ENCODE results near the gene TESK2. TPM values are rescaled to one million over a fixed set of nuclear protein-coding genes. Genes with fewer than 3 reads are reported as not detected.

The TESK2 gene
- total RNA-seq, 1 experiment from 2014 or later, result 5.0 TPM

GRCh38 chr1:45329445-45329844, 161.5 kb downstream of the TESK2 start:
- no TSS peak for BruUV-seq (replicated peaks)
- CTCF ChIA-PET, result no interaction called here
- Histone ChIP-seq H3K9me3 (ENCODE audit: control insufficient read depth in 1 of 2, insufficient read depth in 1 of 2, low read depth in 1 of 2, low read length in 2 of 2) (no peaks in the 10 kb centered on the region), H3K9me2 (ENCODE audit: insufficient read depth) (no peaks in the 10 kb centered on the region), H3K79me2 (ENCODE audit: insufficient read depth, low read length) (no peaks in the 10 kb centered on the region), H3K4me2 (ENCODE audit: low read length) (no peak overlapping the region), H3K4me1 (ENCODE audit: control insufficient read depth in 1 of 2, insufficient read depth in 2 of 2, low read length in 2 of 2) (peaks cover 0 to 7% of the 10 kb centered on the region in 2 experiments; a peak in 2 of 4 replicates), H3K9ac (ENCODE audit: low read length) (no peak overlapping the region), H4K20me1 (ENCODE audit: insufficient read depth) (no peaks in the 10 kb centered on the region), H3K27ac (ENCODE audit: low read depth, low read length) (no peak overlapping the region), H3K36me3 (ENCODE audit: control insufficient read depth in 1 of 2, insufficient read depth in 2 of 2, low read length in 2 of 2) (peaks cover 0 to 5% of the 10 kb centered on the region in 2 experiments; a peak in 1 of 4 replicates), H3K27me3 (ENCODE audit: insufficient read depth, low read length) (no peaks in the 10 kb centered on the region), H3K4me3 (replicated peaks in 1 of 2; ENCODE audit: low read depth in 1 of 2, low read length in 2 of 2) (no peak overlapping the region), H2AFZ (ENCODE audit: low read depth, low read length, poor library complexity, severe bottlenecking) (no peak overlapping the region)
- DNase-seq (ENCODE audit: low read depth, low spot score), result no peak
- POLR2A ChIA-PET, result interaction anchor here (0.7 kb wide), 1 partner anchor 189 kb away, joined by 4 read pairs; no protein-coding TSS in a partner anchor
- intact Hi-C loops (cut with micrococcal nuclease), result no loop called here
- ATAC-seq, result no peak; the same call in 1 of the 2 replicates
- no peak for TF ChIP-seq RAD21 (IDR thresholded peaks at IDR 0.05; ENCODE audit: low read depth)
- TF ChIP-seq EZH2phosphoT487 (IDR thresholded peaks at IDR 0.05; ENCODE audit: borderline replicate concordance), result no peak
- no peak for TF ChIP-seq TCF7L2 (IDR thresholded peaks at IDR 0.05; ENCODE audit: borderline replicate concordance, extremely low read depth, insufficient read depth, insufficient read length)
- TF ChIP-seq SRF (IDR thresholded peaks at IDR 0.05; ENCODE audit: low read depth), result no peak
- no peak for TF ChIP-seq EGR1 (IDR thresholded peaks at IDR 0.05; ENCODE audit: low read depth)
- no peak for TF ChIP-seq POLR2AphosphoS5 (IDR thresholded peaks at IDR 0.05; ENCODE audit: low read depth, low read length)
- TF ChIP-seq POLR2A (IDR thresholded peaks at IDR 0.05; ENCODE audit: borderline replicate concordance, extremely low read depth, insufficient read depth, insufficient read length), result no peak
- TF ChIP-seq ATF3 (IDR thresholded peaks at IDR 0.05), result no peak
- TF ChIP-seq ZBTB33 (IDR thresholded peaks at IDR 0.05; ENCODE audit: extremely low read depth, insufficient replicate concordance, low read length), result no peak
- no peak for TF ChIP-seq EZH2 (IDR thresholded peaks at IDR 0.05)
- RAD21 ChIA-PET (ENCODE audit: low non-redundant PET in 1 of 2, low total read pairs in 2 of 2, uncharacterized antibody in 2 of 2, unreplicated experiment in 2 of 2), result no interaction called here
